Hepatocyte (in vitro differentiated cells): Measurements from ENCODE around the gene MOGAT1.

ENCODE experiments used
- EZH2 ChIP-seq: fragments of 200-600 bp; sonication (generic); IDR thresholded peaks from 2 replicates; pipeline ENCODE4 v1.6.1; 2016; ENCODE audit warnings: antibody characterized with exemption, mild to moderate bottlenecking, borderline replicate concordance
- EZH2phosphoT487 ChIP-seq: fragments of 200-600 bp; sonication (generic); IDR thresholded peaks from one replicate; pipeline ENCODE4 v1.6.1; 2018; ENCODE audit warnings: antibody characterized with exemption, mild to moderate bottlenecking, low read depth, moderate library complexity; ENCODE audit not compliant: unreplicated experiment, severe bottlenecking
- TF ChIP-seq, protein P1 (sequence below): fragments of 200-600 bp; sonication (generic); IDR thresholded peaks from 2 replicates; pipeline ENCODE4 v1.5.1; 2016; ENCODE audit warnings: antibody characterized with exemption, mild to moderate bottlenecking; ENCODE audit not compliant: poor library complexity

DNA sequence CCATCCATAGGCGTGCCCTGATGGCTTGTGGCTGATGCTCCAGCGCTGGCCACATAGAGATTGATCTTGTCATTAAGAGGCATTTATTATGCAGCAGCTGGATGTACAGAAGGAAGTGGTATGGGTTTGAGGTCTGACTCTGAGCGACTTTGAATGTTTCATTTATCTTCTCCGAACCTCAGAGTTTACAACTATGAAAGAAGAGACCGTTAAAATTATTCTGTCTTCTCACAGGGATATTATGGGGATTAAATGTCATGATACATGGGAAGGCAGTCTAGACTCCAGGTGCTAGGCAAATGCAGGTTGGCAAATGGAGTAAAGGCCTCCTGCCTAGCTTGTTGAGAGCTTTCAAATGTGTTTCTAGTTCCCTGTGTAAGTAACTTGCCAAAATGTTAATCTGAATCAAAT lies 30.3 kb downstream of the MOGAT1 start:
- TF ChIP-seq, protein P1, sequence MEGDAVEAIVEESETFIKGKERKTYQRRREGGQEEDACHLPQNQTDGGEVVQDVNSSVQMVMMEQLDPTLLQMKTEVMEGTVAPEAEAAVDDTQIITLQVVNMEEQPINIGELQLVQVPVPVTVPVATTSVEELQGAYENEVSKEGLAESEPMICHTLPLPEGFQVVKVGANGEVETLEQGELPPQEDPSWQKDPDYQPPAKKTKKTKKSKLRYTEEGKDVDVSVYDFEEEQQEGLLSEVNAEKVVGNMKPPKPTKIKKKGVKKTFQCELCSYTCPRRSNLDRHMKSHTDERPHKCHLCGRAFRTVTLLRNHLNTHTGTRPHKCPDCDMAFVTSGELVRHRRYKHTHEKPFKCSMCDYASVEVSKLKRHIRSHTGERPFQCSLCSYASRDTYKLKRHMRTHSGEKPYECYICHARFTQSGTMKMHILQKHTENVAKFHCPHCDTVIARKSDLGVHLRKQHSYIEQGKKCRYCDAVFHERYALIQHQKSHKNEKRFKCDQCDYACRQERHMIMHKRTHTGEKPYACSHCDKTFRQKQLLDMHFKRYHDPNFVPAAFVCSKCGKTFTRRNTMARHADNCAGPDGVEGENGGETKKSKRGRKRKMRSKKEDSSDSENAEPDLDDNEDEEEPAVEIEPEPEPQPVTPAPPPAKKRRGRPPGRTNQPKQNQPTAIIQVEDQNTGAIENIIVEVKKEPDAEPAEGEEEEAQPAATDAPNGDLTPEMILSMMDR: no peak
- no peak for TF ChIP-seq EZH2phosphoT487
- no peak for TF ChIP-seq EZH2
